Right renal pelvis (tissue), 4 donors: ENCODE data around the gene DAPL1. TPM values are rescaled to one million over a fixed set of nuclear protein-coding genes. Genes with fewer than 3 reads are reported as not detected.

Source experiments
- DNase-seq, 4 donors: peaks; one replicate each; pipeline ENCODE4 v3.0.0-alpha.2; 2013; ENCODE audit warnings: low read depth in 4 of 4, low spot score in 3 of 4, missing footprints in 1 of 4
- polyA plus RNA-seq, 4 donors: library from polyadenylated mRNA; unstranded; fragments of 120-200 nt; gene quantifications; one replicate each; pipeline ENCODE4 v1.2.1, GENCODE V29; 2013; ENCODE audit not compliant: insufficient read length in 4 of 4

The DAPL1 gene
- 10 to 100 TPM; 22.8 to 62.1 (median 30.9) TPM for polyA plus RNA-seq

DNA sequence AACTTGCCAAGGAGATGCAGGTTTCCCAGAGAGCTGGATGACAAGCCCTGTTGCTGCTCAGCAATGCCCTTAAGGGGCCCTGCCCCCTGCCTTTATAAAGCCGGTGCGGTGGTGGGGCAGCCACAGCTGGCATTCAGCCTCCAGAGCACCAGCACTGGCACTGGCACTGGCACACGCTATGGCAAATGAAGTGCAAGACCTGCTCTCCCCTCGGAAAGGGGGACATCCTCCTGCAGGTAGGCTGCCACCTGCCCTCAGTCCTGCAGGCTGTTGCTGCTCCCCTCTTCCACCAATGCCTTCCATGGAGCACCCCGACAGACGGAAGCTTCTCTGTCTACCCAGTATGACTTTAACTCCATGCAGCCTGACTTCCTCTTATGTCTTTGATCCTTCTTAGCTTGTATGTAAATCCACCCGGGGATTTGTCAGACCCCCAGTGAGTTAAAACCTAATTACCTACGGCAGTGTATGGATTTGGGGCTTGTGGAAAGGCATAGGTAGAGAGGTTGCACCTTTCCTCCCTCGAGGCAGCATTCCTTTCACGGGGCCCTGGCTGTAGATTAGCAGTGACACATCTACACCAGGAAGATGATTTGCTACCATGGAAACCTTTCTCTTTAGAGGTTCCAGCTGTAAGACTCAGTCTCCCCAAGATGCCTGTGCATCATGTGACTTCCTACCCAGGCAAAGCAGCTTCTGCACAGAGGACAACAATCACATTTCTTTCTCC, at the start of gene DAPL1:
DAPL1 (plus strand) TSS at position 123 of the 730 bp plus-strand sequence; CDS start at position 179, 56 bp downstream.
- no peak for DNase-seq

- no peak for DNase-seq
These were observed 49.2 kb upstream of the DAPL1 start for GRCh38 chr2:158745866-158746382.

- no peak for DNase-seq
These were observed 48.6 kb upstream of the DAPL1 start for GRCh38 chr2:158746488-158746887.

DNA sequence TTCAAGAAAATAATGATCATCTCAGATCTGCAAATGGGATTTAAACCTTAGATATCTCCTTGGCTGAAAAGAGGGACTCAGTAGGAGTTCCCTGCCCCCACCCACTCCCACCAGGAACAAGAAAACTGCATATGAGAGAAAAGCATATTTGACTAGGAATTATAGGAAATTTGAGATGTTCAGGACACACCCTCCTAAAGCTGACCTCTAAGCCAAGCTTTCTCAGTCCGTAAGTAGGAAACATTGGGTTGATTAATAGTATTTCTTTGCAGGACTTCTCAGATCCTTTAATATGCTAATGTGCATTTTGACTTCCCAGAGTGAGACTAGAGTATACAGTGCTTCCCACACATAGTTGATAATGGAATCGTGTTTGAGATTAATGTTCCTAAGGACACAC, 47.8 kb upstream of the DAPL1 start:
- no peak for DNase-seq

- no peak for DNase-seq
These were observed 46.1 kb upstream of the DAPL1 start for GRCh38 chr2:158748926-158749590.

GRCh38 chr2:158750458-158751125, 44.5 kb upstream of the DAPL1 start:
- DNase-seq = no peak

DNA sequence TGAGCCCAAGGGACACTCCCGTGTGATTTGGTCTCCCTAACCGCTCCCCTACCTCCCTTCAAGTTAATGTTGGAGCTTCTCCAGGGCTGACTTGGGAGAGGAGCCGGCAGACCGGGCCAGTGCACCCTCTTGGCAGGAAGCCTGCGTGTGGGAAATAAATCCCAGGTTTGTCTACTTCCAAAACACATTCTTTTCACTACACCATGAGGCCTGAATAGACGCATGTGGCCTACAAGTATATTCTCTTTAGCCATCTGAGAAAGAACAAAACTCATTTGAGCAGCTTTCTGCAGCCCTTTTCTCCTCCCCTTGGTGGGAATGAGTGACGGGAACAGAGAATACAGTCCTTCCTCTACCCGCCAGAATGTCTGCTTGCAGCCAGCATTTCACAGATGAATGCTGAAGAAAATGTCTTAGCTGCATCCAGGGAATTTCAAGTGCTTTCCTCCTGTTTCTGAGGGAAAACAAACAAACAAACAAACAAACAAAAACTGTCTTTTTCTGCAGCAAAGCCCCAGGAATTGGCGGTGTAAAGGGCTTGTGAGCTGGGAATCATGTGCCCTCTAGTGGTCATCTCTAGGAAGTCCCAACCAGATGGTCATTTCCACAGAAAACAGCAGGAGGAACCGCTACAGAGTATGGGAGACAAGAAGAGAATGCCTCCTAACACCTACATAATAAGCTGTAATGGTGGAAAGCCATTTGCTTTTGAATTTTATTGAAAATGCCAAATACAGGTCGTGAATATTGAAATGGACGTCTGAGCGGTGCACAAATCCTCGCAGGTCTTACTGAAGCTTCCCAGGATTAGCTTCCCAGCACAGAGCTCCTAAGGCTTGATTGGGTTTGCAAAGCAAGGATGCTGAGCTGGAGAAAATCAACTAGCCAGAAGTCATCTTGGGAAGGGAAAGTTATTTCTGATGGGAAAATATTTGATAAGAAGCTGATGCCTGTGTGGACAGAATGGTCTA, 41.2 kb upstream of the DAPL1 start:
- peak in 3 of 4 donors; percentile 54 to 61 (median 61) for DNase-seq

DNA sequence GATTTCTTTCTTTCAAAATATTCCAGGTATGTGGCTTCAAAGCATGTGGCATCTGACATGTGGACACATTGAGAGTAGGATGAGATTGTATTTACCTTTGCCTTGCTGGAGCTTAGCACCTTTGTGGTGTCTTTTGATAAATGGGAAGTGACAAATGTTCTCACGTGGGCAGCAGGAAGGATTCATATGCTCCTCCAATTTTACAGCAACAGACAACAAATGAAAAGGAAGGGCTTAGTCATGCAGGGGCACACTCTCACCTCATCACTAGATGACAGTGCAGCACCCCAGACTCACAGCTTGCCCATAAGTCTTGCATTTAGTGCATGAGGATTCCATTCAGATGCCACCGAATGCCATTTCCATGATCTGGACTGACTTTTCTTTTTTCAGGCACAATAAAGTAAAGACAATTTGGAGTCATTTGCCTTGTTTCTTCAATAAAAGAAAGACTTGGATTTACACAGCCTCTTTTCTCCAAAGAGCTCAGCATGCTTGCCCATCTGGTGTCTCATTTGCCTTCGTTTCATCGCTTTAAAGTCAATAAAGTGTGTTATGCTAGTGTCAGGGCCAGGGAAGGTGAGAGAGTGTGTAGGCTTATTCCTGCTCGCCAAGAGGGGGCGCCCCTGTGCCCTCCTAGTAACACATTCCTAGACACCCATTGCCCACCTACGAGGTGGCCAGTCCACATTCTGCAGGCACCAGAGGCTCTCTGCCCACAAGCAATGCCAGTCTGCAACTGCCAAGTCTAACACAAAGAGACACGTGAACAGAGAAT, 39.6 kb upstream of the DAPL1 start:
- no peak for DNase-seq

DNA sequence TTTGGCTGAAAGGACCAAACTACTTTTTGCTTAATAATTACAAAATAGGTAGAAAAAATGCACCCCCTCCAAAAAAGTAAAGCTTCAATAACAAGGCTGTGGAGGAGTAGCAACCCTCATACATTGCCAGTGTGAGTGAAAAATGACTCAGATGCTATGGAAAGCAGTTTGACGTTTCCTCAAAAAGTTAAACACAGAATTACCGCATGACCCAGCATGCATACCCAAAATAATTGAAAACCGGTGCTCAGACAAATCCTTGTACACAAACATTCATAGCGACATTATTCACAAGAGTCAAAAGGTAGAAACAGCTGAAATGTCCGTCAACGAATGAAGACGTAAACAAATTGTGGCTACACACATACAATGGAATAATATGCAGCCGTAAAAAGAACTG, 38.8 kb upstream of the DAPL1 start:
- DNase-seq = no peak

DNA sequence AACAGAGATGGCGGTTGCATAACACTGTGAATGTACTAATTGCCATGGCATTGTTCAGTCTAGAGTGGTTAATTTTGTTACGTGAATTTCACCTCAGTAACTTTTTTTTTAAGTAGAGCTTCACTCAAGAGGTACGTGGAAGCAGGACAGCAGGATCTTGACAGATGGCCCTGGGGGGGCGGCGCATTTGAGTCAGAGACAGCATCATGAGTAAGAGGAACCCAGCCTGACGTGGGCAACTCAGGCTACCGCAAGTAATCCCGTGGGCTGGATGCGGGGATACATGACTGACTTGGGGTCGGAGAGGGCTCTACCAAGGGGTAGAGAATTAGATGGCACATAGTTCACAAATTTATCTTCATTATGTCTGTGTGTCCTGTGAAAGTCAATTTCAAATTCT, 38.1 kb upstream of the DAPL1 start:
- no peak for DNase-seq

GRCh38 chr2:158760887-158761286, 34.2 kb upstream of the DAPL1 start:
- DNase-seq = no peak

DNA sequence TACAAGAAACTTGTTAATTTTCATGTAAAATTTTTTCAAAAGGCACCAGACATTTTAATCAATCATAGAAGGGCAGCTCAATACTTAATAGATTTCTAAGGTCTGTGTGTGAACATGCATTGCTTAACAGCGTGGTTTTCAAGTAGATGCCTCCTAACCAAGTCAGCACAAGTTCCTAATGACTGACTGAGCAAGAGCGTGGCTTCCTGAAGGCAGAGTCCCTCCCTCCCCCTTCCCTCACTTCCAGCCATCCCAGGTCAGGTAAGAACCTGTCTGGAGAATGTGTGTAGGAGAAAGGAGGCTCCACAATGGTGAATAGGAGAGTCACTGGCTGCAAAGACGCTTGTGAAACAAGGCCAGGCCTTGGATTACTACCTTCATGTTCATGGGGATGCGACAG, 33.5 kb upstream of the DAPL1 start:
- no peak for DNase-seq

GRCh38 chr2:158762336-158762735, 32.8 kb upstream of the DAPL1 start:
- DNase-seq = no peak

DNA sequence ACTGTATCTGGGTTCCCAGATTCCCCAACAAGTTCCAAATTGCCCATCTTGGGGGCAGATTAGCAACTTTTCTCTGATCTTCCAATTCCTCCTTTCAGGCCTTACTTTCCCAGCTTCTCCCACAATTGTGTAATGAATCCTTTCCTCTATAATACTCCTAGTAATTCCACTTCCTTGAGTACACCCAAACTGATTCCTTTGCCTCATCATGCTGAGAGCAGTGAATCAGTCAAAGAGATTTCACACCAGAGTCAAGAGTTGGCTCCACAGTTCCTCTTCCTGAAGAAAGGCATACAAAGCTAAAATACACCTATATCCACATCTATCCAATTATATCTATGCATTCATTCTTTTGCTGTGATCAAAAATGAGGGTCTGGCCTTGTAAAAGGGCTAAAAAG, 28.6 kb upstream of the DAPL1 start:
- no peak for DNase-seq

DNA sequence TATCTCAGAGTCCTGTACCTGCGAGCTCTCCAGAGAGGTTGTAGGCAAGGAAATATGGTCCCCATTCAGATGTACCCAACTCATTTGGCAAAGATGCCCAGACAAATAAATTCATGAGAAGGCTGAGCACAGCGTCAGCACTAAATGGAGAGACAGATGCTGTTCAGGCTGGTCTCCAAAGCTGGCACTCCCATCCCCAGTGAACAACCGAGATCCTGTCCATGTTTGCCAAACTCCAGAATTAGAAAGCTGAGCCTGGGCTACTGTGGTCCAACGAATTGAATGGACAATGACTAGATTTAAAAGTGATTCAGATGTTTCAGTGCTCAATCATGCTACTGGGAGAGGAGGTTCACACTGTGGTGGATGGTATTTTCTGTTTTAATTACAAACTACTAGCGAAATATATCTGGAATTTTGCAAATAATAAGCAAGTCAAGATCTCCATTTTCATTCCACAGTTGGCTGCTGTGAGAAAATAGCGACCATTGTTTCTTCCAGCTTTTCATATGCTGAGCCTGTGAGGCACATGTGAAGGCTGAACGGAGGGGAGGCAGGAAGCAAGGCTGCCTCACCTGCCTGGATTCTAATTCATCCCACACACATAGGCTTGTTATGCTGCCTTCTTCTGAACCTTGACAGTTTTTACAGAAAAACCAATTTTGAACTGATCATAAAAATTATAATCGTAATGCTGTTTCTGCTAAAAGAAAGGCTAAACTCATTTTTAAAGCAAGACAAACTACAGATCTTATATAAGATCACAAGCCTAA, 22.6 kb upstream of the DAPL1 start:
- DNase-seq = no peak

DNA sequence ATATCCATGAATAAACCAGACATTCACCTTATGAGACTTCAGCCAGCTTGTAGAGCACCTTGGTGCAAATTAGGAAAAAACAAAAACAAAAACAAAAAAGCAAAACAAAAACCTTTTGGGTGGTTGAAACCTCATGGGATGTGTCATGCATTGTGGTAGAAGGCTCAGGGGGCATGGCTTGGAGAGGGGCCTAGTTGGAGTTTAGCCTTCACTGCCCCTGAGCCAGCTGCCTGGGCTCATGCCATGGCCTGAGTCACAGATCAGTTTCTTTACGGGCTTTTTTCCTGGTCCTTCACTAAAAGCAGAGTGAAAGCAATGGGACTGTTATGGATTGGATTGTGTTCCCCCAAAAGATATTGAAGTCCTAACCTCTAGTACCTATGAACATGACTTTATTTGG, 22.0 kb upstream of the DAPL1 start:
- DNase-seq = no peak

DNA sequence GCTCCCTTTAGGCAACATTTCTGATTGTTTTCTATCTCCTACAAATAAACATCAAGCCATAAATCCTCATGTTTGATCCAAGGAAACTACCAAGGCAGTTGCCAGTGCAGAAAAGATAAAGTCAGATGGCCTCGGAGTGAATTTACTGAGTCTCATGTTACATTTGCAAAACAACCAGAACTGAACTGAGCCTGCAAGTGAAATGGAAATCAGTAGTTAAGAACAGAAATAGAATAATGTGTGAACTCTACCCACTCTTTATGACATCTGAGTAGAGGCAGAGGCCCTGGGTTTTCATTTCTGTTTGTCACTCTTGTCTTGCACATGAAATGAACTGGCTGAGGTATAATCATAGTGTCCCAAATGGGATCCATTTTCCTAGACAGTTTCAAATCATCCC, 20.4 kb upstream of the DAPL1 start:
- DNase-seq = no peak

- DNase-seq = no peak
These were observed 19.7 kb upstream of the DAPL1 start for GRCh38 chr2:158775273-158776027.
